AG04449 (cell line): Measurements from ENCODE around the gene ABCA7.

Experiments
- CTCF ChIA-PET: fragments of 350-600 bp; formaldehyde crosslinking; extraction: SDS; loops from one replicate; lab custom pipeline; 2021; ENCODE audit warnings: antibody characterized with exemption; lab: Yijun Ruan, JAX
- POLR2A ChIA-PET: fragments of 400-600, 350-600 bp; formaldehyde crosslinking; extraction: SDS; loops from one replicate; lab custom pipeline; 2020; ENCODE audit warnings: antibody characterized with exemption, inconsistent platforms; lab: Yijun Ruan, JAX
- DNase-seq: peaks from one replicate; pipeline ENCODE4 v3.0.0-alpha.2; 2010; ENCODE audit warnings: low read depth, low spot score
- H3K4me3 ChIP-seq: 2 replicates; pipeline ENCODE4 v1.5.1; 2011; ENCODE audit warnings: low read depth, mild to moderate bottlenecking, control low read depth, low read length
- TF ChIP-seq, protein P1 (sequence below): IDR thresholded peaks from one replicate; pipeline ENCODE4 v1.5.1; 2011; ENCODE audit warnings: mild to moderate bottlenecking, moderate library complexity, low read length, control low read depth, inconsistent platforms; ENCODE audit not compliant: insufficient read depth; ENCODE audit errors: missing control alignments

ABCA7 gene

DNA sequence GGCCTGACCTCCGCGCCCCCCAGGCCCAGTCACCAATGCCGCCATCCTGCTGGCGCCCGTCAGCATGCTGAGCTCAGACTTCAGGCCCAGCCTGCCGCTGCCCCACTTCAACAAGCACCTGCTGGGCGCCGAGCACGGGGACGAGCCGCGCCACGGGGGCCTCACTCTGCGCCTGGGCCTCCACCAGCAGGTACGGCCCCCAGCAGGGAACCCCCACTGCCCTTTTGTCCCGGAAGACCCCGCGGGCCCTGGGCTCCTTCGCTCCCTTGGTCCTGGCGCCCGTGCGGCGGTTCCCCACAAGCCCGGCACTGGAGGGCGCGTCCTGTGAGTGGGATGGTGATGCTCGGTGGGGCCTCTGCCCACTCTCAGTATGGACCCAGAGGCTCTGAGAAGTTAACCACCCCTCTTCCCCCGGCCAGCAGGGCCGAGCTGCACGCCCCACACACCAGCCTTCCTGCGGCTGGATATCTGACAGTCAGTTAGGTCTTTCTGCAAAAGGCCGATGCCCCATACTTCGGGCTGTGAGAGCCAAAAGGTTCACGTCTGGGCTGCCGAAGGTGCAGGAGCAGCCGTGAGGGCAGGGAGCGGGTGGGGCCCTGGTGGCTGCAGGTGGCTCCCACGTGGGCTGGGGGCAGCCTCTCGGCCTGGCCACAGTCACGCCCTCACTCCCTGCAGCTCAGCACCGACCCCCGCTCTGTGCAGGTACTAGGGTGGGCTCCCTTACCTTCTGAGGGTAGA, 47.8 kb upstream of the ABCA7 start:
- TF ChIP-seq, protein P1, sequence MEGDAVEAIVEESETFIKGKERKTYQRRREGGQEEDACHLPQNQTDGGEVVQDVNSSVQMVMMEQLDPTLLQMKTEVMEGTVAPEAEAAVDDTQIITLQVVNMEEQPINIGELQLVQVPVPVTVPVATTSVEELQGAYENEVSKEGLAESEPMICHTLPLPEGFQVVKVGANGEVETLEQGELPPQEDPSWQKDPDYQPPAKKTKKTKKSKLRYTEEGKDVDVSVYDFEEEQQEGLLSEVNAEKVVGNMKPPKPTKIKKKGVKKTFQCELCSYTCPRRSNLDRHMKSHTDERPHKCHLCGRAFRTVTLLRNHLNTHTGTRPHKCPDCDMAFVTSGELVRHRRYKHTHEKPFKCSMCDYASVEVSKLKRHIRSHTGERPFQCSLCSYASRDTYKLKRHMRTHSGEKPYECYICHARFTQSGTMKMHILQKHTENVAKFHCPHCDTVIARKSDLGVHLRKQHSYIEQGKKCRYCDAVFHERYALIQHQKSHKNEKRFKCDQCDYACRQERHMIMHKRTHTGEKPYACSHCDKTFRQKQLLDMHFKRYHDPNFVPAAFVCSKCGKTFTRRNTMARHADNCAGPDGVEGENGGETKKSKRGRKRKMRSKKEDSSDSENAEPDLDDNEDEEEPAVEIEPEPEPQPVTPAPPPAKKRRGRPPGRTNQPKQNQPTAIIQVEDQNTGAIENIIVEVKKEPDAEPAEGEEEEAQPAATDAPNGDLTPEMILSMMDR, result no peak
- CTCF ChIA-PET, result no interaction called here
- POLR2A ChIA-PET, result no interaction called here
- DNase-seq, result no peak
- no peak overlapping the region for H3K4me3 ChIP-seq

DNA sequence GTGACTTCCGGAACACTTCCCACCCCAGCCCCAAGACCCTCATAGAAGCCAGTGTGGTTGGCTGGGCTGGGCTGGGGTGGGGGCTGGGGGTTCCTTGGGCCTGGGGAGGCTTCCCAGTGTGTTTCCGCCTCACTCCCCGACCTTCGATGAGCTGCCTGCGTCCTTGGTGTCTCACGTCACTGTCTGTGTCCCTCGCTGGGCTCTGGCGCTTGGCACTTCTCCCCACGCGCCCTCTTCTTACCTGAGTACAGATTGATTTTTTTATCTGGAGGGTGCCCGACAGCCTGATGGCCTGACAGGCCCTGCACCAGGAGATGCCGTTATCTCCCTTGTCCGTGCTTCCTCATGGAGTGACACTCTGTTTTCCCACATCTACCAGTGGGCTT, 47.2 kb upstream of the ABCA7 start:
- no peak for DNase-seq
- CTCF ChIA-PET, result interaction anchor here (0.7 kb wide), 1 partner anchor 9 kb away, joined by 4 read pairs; the partner anchor contains the start of gene WDR18
- H3K4me3 ChIP-seq, result no peak overlapping the region
- TF ChIP-seq, protein P1, result no peak
- POLR2A ChIA-PET, result no interaction called here

DNA sequence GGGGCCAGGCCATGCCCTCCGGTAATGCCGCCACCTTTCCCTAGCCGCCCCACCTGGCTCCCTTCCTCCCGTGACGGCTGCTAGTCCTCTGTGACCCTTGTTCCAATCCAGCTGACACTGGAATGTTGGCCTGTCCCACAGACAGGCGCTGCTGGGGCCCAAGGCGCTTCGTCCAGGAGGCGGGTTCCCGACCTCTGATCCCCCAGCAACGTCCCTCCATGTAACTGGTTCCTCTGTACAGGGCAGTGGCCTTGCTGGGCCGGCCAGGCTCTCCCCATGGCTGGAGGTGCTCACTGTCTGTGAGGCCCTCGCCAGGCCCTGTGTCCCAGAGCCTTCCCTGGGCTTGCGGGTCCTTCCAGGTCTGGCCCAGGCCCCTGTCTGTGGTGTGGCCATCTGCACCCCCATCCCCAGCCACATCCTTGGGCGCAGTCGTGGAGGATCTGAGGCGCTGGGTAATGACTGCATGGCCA, 46.5 kb upstream of the ABCA7 start:
- no peak overlapping the region for H3K4me3 ChIP-seq
- TF ChIP-seq, protein P1, result no peak
- CTCF ChIA-PET, result interaction anchor here (0.7 kb wide), 1 partner anchor 10 kb away, joined by 4 read pairs; the partner anchor contains the start of gene WDR18
- POLR2A ChIA-PET, result no interaction called here
- DNase-seq, result no peak

DNA sequence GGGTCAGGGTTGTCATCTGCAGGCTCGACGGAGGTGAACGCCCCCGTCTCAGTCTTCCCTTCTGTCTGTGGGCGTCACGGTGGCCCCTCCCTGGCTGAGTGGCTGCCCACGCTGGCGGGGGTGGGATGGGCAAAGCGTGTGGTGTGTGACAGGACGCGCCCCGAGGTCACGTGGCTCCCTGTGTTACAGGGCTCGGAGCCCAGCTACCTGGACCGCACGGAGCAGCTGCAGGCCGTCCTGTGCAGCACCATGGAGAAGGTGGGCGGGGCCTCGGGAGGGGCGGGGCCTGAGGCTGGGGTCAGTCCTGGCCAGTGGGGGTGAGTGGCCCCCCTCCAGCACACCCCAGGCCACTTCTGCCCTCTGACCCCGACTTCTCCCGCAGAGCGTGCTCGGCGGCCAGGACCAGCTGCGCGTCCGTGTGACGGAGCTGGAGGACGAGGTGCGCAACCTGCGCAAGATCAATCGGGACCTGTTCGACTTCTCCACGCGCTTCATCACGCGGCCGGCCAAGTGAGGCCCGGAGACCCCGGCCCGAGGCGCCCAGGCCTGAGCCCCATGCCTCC, 46.0 kb upstream of the ABCA7 start:
- no peak for DNase-seq
- H3K4me3 ChIP-seq, result no peak overlapping the region
- TF ChIP-seq, protein P1, result no peak
- CTCF ChIA-PET, result interaction anchor here (1.0 kb wide), 1 partner anchor 10 kb away, joined by 3 read pairs; the partner anchor contains the start of gene WDR18
- POLR2A ChIA-PET, result no interaction called here

DNA sequence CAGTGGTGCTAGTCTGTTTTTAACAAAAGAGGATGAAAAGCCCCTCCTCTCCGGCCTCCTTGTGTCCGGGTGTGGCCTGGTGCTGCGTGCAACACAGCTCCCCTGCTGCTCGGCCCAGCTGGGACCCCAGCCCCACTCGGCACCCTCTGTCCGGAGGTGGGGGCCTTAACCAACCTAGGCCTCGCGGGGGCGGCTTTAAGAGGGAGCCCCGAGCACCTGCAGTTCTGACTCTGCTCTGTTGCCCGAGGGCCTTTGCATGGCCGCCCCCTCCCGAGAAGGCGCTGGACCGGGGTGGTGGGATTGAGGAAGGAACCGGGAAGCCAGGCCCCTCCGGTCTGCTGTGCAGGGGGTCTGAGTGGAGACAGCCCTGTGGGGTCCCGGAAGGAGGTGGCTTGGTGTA, 45.4 kb upstream of the ABCA7 start:
- CTCF ChIA-PET, result interaction anchor here (1.0 kb wide), 2 partner anchors 10 to 72 kb away, joined by 3 to 4 read pairs; partner anchors contain the start of gene WDR18

More for the DNA sequence above, 45.4 kb upstream of the ABCA7 start:
- DNase-seq, result no peak
- POLR2A ChIA-PET, result no interaction called here
- no peak overlapping the region for H3K4me3 ChIP-seq
- TF ChIP-seq, protein P1, result no peak
